ENCODE results near the gene PACC1.

DNA sequence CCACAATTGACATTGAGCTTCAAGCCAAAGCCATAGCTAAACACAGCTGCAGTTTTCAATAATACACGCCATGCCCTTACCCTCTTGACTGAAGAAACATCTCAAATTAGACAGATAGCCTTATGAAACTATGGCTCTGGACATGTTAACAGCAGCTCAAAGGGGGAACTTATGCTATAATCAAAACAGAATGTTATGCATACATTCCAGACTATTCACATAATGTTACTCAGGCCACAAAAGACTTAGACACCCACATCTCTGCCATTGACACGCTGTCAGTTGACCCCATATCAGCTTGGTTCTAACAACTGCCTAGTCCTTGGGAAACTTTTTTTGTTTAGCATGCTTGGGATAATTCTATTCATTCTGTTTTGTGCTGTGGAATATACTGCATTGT is 15.7 kb upstream of the PACC1 start:
- TF ChIP-seq, protein P1, sequence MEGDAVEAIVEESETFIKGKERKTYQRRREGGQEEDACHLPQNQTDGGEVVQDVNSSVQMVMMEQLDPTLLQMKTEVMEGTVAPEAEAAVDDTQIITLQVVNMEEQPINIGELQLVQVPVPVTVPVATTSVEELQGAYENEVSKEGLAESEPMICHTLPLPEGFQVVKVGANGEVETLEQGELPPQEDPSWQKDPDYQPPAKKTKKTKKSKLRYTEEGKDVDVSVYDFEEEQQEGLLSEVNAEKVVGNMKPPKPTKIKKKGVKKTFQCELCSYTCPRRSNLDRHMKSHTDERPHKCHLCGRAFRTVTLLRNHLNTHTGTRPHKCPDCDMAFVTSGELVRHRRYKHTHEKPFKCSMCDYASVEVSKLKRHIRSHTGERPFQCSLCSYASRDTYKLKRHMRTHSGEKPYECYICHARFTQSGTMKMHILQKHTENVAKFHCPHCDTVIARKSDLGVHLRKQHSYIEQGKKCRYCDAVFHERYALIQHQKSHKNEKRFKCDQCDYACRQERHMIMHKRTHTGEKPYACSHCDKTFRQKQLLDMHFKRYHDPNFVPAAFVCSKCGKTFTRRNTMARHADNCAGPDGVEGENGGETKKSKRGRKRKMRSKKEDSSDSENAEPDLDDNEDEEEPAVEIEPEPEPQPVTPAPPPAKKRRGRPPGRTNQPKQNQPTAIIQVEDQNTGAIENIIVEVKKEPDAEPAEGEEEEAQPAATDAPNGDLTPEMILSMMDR (IDR thresholded peaks at IDR 0.05; ENCODE audit: borderline replicate concordance, extremely low read depth, low read length, poor library complexity, severe bottlenecking), result no peak
- TF ChIP-seq EZH2 (IDR thresholded peaks at IDR 0.05; ENCODE audit: borderline replicate concordance, low read depth, low read length, severe bottlenecking), result no peak
